K562 (cell line): ENCODE data around the gene LDLRAD3. TPM values are rescaled to one million over a fixed set of nuclear protein-coding genes. Genes with fewer than 3 reads are reported as not detected.

Experiments used
- ATAC-seq: fragments of 200-7000 bp; cut with Tn5 transposase; 3 replicates; pipeline ENCODE4 v1.9.1; 2020; ENCODE audit warnings: moderate library complexity
- BruUV-seq: library from RNA; stranded (reverse); fragments of 400-500 nt; replicated peaks from 2 replicates; lab custom pipeline; 2021; lab: Mats Ljungman, UMichigan
- CTCF ChIA-PET: fragments of 300-600 bp; formaldehyde crosslinking; extraction: SDS; loops from one replicate; lab custom pipeline; 2021; ENCODE audit warnings: low intra/inter-chr PET ratio; lab: Yijun Ruan, JAX
- POLR2A ChIA-PET: fragments of 300-600, 350-650 bp; sonication (Branson Sonifier 250); formaldehyde crosslinking; extraction: SDS; loops from one replicate; lab custom pipeline; 2021; ENCODE audit warnings: antibody characterized with exemption, inconsistent platforms; lab: Yijun Ruan, JAX
- DNase-seq, 4 experiments: peaks; one replicate each; pipeline versions ENCODE4 v3.0.0 to v3.0.0-alpha.2; 2011 to 2018; ENCODE audit warnings: low spot score in 3 of 4, mixed read lengths in 3 of 4; ENCODE audit errors: extremely low read depth in 1 of 4
- FAIRE-seq: peaks from 2 replicates; lab custom pipeline; 2011; peaks lifted over from hg19 to GRCh38; lab: Jason Lieb, UNC
- H2AFZ ChIP-seq: 2 replicates; pipeline ENCODE4 v1.6.0; 2011; ENCODE audit warnings: low read depth, low read length, control low read depth, inconsistent platforms
- H3K27ac ChIP-seq: fragments of 200-600 bp; 3 replicates; pipeline ENCODE4 v1.8.0; 2011; ENCODE audit warnings: low read depth, mild to moderate bottlenecking, control low read depth, inconsistent platforms, low read length, moderate library complexity, mixed read lengths; ENCODE audit errors: extremely low read depth
- H3K27me3 ChIP-seq, 2 experiments: fragments of 300-600 bp in 1 of 2; 2 replicates in 1 of 2; 3 replicates in 1 of 2; pipeline versions ENCODE4 v1.6.0 to v1.8.0; 2011; ENCODE audit warnings: inconsistent platforms in 2 of 2, low read length in 2 of 2, mild to moderate bottlenecking in 1 of 2, mixed read lengths in 1 of 2, moderate library complexity in 1 of 2; ENCODE audit not compliant: control insufficient read depth in 2 of 2, insufficient read depth in 2 of 2
- H3K36me3 ChIP-seq: fragments of 300-600 bp; 3 replicates; pipeline ENCODE4 v1.8.0; 2011; ENCODE audit warnings: mild to moderate bottlenecking, low read length, inconsistent platforms; ENCODE audit not compliant: control insufficient read depth, insufficient read depth
- H3K4me1 ChIP-seq, 2 experiments: fragments of 200-600 bp in 1 of 2; replicated peaks in 1 of 2; 2 replicates in 1 of 2; 3 replicates in 1 of 2; pipeline versions ENCODE4 v1.5.1 to v1.8.0; 2011; ENCODE audit warnings: inconsistent platforms in 2 of 2, low read length in 2 of 2, mild to moderate bottlenecking in 1 of 2, mixed read lengths in 1 of 2, moderate library complexity in 1 of 2; ENCODE audit not compliant: control insufficient read depth in 2 of 2, insufficient read depth in 2 of 2
- H3K4me2 ChIP-seq: 2 replicates; pipeline ENCODE4 v1.6.1; 2011; ENCODE audit warnings: low read length, control low read depth, inconsistent platforms, mixed read lengths; ENCODE audit not compliant: insufficient read depth
- H3K4me3 ChIP-seq: fragments of 200-600 bp; sonication (generic), shearing (Covaris generic); 2 replicates; pipeline ENCODE4 v1.5.1; 2016; ENCODE audit warnings: control low read depth, inconsistent platforms
- H3K79me2 ChIP-seq: fragments of 200-600 bp; 3 replicates; pipeline ENCODE4 v1.8.0; 2011; ENCODE audit warnings: low read length, inconsistent platforms; ENCODE audit not compliant: control insufficient read depth, insufficient read depth
- H3K9ac ChIP-seq, 2 experiments: 2 replicates each; pipeline versions ENCODE4 v1.6.0 to v1.6.1; 2011; ENCODE audit warnings: low read depth in 2 of 2, low read length in 2 of 2, control low read depth in 1 of 2, inconsistent platforms in 1 of 2, mild to moderate bottlenecking in 1 of 2, mixed read lengths in 1 of 2; ENCODE audit not compliant: insufficient read depth in 1 of 2
- H3K9me1 ChIP-seq: one replicate; pipeline ENCODE4 v1.6.0; 2011; ENCODE audit warnings: inconsistent platforms, mild to moderate bottlenecking, low read length, moderate library complexity; ENCODE audit not compliant: control insufficient read depth, insufficient read depth
- H3K9me3 ChIP-seq: replicated peaks from 2 replicates; pipeline ENCODE4 v1.5.1; 2011; ENCODE audit warnings: low read depth, low read length, inconsistent platforms; ENCODE audit not compliant: control insufficient read depth, insufficient read depth
- H4K20me1 ChIP-seq: replicated peaks from 2 replicates; pipeline ENCODE4 v1.6.1; 2011; ENCODE audit warnings: low read length, inconsistent platforms, mixed read lengths; ENCODE audit not compliant: control insufficient read depth, insufficient read depth
- CBX5 ChIP-seq: IDR thresholded peaks from 2 replicates; pipeline ENCODE4 v1.6.1; 2014; ENCODE audit warnings: low read depth, borderline replicate concordance
- CREM ChIP-seq: IDR thresholded peaks from 2 replicates; pipeline ENCODE4 v1.6.1; 2014; ENCODE audit warnings: antibody characterized with exemption, low read depth
- KLF16 ChIP-seq: IDR thresholded peaks from 2 replicates; pipeline ENCODE4 v1.6.1; 2016; ENCODE audit warnings: antibody characterized with exemption
- RAD51 ChIP-seq: fragments of 450-650 bp; IDR thresholded peaks from 2 replicates; pipeline ENCODE4 v1.7.1; 2016; ENCODE audit warnings: low read depth, mild to moderate bottlenecking, borderline replicate concordance
- REST ChIP-seq, 2 experiments: fragments of 450-650 bp; formaldehyde crosslinking in 1 of 2; IDR thresholded peaks; 2 replicates each; pipeline versions ENCODE4 v1.4.0 to v1.6.1; 2014 to 2020; ENCODE audit warnings: mild to moderate bottlenecking in 2 of 2, borderline replicate concordance in 1 of 2, low read depth in 1 of 2
- TCF3 ChIP-seq: sonication (generic); formaldehyde crosslinking; IDR thresholded peaks from 2 replicates; pipeline ENCODE4 v1.4.0; 2020; ENCODE audit warnings: mild to moderate bottlenecking, missing genetic modification reagents
- TRIM24 ChIP-seq, 2 experiments: fragments of 450-650 bp; IDR thresholded peaks; 2 replicates each; pipeline ENCODE4 v1.6.1; 2016
- USF2 ChIP-seq: sonication (generic); formaldehyde crosslinking; IDR thresholded peaks from 2 replicates; pipeline ENCODE4 v1.5.0; 2020; ENCODE audit warnings: missing genetic modification reagents
- YBX1 ChIP-seq: fragments of 450-650 bp; IDR thresholded peaks from 2 replicates; pipeline ENCODE4 v1.7.1; 2016; ENCODE audit warnings: mild to moderate bottlenecking
- ZNF324 ChIP-seq: fragments of 250-450 bp; sonication (Bioruptor Pico); IDR thresholded peaks from 2 replicates; pipeline ENCODE4 v1.4.0; 2020; ENCODE audit warnings: mild to moderate bottlenecking
- WGBS: fragments of 100-300 bp; shearing (Covaris generic); methylation state at CpG from one replicate; pipeline ENCODE4 v1.1.6; 2016; ENCODE audit warnings: low coverage, mixed read lengths; ENCODE audit not compliant: insufficient coverage; ENCODE audit errors: missing lambda C conversion rate; 5-methylcytosine and 5-hydroxymethylcytosine counted together
- in situ Hi-C: fragments of 300-500 bp; cut with MboI; formaldehyde crosslinking; loops from 4 replicates; pipeline ENCODE4 v1.15.0; 2018; ENCODE audit warnings: inconsistent platforms, mixed read lengths
- intact Hi-C: fragments of 100-400 bp; cut with micrococcal nuclease; formaldehyde crosslinking; loops from 2 replicates; pipeline ENCODE4 v1.14.2; 2022
- polyA plus RNA-seq, 8 experiments: library from polyadenylated mRNA; depleted of rRNA in 4 of 8; stranded (reverse) in 5 of 8; unstranded in 3 of 8; fragments of >200 nt; fragmentation: Nextera tagmentation in 2 of 8; fragmentation: Illumina TruSeq in 1 of 8; extraction: Ambion mirVana in 2 of 8; extraction: Trizol in 1 of 8; gene quantifications; 2 replicates each; pipeline versions ENCODE4 v1.2.1 to v1.2.3, GENCODE V29; 2011 to 2014; ENCODE audit warnings: inconsistent platforms in 1 of 8, missing spikeins in 1 of 8
- total RNA-seq, 7 experiments: library from RNA; depleted of rRNA in 6 of 7; stranded (reverse); fragments of >200 nt in 6 of 7; fragmentation: Illumina TruSeq in 2 of 7; extraction: Trizol in 2 of 7; gene quantifications; 2 replicates each; pipeline versions ENCODE4 v1.2.1 to v1.2.3, GENCODE V29; 2011 to 2021; ENCODE audit warnings: low replicate concordance in 1 of 7

The LDLRAD3 gene
- total and polyA plus RNA-seq, 9 of the 15 experiments (the other 6 are each of a cell fraction or from before 2014, with no cell fraction given), result 0.73 to 7.2 (median 3.5) TPM

GRCh38 chr11:36257351-36257750 lies 313.5 kb downstream of the LDLRAD3 start:
- Histone ChIP-seq H3K4me1 (no peaks in the 10 kb centered on the region), H2AFZ (no peak overlapping the region), H3K9me3 (no peaks in the 10 kb centered on the region), H3K27ac (no peak overlapping the region), H3K79me2 (no peaks in the 10 kb centered on the region), H3K9me1 (peaks cover 2% of the 10 kb centered on the region), H3K4me2 (no peak overlapping the region), H3K9ac (no peak overlapping the region), H3K27me3 (peaks cover 5 to 22% of the 10 kb centered on the region in 2 experiments; a peak in 4 of 5 replicates), H3K36me3 (no peaks in the 10 kb centered on the region), H3K4me3 (no peak overlapping the region), H4K20me1 (no peaks in the 10 kb centered on the region)
- ATAC-seq, result no peak
- TF ChIP-seq TCF3 (CRISPR knock-in tag) (no peak), KLF16 (no peak), CREM (no peak), USF2 (no peak), ZNF324 (no peak), CBX5 (no peak), TRIM24 (IDR thresholded peaks at IDR 0.05) (no peak), REST (IDR thresholded peaks at IDR 0.05; ENCODE audit: borderline replicate concordance) (no peak), REST (CRISPR knock-in tag; IDR thresholded peaks at IDR 0.05; ENCODE audit: low read depth) (no peak), YBX1 (no peak), RAD51 (no peak)
- CTCF ChIA-PET, result no interaction called here
- 2% methylated on average over 5 of the region's 5 CpGs for WGBS
- BruUV-seq, result no TSS peak
- in situ Hi-C loops, result no loop called here
- intact Hi-C loops, result loop anchor here (5.0 kb wide), 3 partner anchors 90 to 435 kb away; no protein-coding TSS in a partner anchor
- POLR2A ChIA-PET, result interaction anchor here (1.1 kb wide), 2 partner anchors 9 to 16 kb away, joined by 4 read pairs; no protein-coding TSS in a partner anchor
- no peak for DNase-seq
- no peak for FAIRE-seq
